D341Med (cell line): ENCODE results near the gene CHTF8.

Experiments
- DNase-seq: peaks from one replicate; pipeline ENCODE4 v3.0.0; 2012; ENCODE audit warnings: low spot score

The CHTF8 gene

DNA sequence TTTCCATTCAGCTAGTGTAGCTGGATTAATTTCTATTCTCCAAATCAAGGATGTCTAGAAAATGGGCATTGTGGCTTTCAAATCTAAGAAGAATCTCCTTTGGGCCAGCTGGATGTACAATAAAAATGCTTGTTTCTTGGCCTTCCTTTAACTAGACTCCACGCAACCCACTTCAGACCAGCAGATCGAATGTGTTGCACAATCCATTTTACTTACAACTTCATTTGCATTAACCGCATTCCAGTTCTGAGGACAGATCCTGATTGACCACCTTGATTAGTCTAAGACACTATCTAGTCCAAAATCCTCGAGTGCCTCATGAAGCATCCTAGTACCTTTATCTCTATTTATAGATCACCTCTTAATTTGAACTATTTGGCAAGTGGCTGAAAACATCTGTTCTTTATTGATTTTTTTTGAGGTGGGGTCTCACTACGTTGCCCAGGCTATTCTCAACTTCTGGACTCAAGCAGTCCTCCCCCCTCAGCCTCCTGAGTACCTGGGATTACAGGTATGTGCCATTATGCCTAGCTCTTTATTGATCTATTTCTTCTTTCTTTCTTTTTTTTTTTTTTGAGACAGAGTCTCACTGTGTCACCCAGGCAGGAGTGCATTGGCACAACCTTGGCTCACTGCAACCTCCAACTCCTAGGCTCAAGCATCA is 47.2 kb downstream of the CHTF8 start:
- DNase-seq: no peak

DNA sequence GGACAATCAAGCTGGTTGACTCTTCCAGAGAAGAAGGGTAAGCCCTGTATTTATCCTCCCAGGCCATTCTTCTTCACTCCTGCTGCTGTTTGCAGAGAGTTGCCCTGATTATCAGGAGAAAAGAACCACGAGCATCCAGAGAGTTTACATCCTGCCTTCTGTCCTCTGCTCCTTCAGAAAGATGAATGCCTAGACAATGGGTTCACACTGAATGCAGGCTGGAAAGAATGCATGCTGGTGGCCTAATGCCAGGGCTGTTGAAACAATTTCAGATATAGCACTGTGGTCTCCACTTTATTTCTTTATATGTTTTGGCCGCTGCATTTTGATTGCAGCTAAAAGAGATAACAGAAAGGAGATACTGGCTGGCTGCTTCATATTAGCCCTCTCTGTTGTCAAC is 48.1 kb downstream of the CHTF8 start:
- no peak for DNase-seq

DNA sequence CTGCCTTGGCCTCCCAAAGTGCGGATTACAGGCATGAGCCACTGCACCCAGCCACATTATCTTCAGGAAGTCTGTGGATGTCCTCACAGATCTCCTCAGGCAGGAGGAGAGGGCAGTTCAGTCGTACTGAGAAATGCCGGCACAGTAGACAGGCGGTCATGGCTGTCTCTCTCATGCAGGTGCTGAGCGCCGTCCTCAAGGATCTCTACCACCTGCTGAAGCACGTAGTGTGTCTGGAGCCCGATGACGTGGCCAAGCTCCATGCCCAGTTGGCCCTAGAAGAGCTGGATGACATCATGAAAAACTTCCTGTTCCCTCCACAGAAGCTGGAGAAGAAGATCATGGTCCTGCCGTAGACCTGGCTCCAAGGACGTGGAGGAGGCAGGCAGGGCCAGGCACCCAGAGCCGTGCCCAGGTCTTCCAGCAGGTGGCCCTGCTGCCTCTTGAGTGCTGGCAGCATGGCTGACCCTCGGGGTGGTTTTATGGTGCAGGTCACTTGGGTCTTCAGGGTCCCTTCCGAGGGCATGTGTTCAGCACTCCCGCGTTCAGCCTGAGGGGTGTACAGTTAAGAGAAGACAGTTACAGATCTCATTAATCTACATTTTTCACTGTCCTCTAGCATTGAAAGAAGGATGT is 49.0 kb downstream of the CHTF8 start:
- no peak for DNase-seq

DNA sequence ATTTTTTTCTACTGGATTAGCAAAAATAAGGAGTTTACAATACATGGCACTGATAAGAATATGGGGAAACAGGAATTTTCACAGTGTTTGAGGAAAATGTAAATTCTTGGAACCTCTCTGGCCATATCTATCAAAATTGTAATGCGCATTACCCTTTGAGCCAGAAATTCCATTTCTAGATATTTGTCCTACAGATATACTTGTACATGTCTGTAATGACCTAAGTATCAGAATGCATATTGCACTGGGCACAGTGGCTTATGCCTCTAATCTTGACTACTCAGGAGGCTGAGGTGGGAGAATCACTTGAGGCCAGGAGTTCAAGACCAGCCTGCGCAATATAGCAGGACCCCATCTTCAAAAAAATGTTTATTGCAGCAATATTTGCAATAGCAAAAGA is 52.7 kb downstream of the CHTF8 start:
- no peak for DNase-seq

DNA sequence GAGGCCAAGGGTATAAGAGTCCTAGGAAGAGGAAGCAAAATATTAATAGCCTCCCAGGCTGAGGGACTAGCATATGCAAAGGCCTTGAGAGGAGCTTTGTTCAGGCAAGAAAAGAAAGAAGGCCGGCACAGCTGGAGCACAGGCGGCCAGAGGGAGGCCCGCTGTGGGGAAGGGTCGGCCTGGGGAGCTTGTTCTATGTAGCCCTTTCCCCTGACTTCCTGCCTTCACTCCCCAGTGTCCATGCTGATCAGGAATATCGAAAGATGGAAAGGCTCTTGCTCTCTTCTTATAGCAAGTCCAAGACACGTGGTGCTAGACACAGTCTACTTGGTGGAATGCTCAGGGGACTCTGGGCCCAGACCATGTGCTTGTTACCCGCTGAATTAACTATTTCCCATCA is 54.3 kb downstream of the CHTF8 start:
- DNase-seq: no peak

DNA sequence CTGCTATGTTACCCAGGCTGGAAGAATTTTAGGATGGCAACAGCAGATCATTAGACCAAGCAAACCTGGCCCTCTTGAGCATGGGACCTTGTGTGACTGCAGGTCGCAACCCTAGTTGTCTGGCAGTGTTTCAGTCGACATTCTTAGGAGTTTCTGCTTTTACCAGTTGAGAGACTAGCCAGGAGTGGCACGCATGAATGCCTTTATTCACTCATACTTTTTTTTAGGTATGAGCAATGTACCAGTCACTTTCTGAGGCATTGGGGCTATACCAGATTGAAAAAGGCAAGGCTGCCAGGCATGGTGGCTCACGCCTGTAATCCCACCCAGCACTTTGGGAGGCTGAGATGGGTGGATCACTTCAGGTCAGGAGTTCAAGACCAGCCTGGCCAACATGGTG is 55.1 kb downstream of the CHTF8 start:
- no peak for DNase-seq

DNA sequence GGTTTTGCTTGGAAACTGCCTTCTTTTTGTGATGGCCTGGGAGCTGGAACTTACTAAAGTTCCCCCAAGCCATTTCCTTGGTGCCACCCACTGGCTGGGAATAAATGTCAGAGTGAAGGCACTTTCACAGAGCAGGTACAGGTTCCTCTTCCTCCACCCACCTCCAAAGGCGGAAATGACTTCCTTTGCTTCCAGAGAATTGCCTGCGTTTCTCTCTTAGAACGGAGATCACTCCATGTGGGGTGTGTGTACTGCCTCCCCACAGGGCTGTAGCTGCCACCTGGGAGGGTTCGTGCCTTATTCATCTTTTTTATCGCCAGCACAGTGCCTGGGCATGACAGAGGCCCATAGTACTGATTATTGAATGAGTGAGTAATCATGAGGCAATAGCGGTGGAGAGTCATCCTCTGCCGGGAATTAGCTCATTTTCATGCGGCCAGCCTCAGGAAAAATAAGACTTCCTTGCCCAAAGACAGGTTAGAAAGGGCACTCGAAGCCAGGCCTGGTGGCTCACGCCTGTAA is 59.1 kb downstream of the CHTF8 start:
- no peak for DNase-seq

DNA sequence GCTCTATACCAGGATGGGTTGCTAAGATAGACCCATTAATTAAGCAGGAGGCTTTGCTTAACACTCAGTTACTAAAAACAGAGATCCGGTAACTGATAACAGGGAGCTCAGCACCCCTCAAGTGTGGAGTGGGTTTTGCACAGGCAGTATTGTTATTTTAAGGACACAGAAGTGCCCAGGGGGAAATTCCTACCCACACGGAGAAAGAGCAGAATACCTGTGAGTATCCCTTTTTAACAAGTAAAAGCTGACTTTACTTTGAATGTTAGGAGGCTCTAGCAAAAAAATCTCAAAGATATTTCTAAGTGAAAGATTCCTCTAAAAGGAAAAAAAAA is 59.8 kb downstream of the CHTF8 start:
- DNase-seq: no peak

DNA sequence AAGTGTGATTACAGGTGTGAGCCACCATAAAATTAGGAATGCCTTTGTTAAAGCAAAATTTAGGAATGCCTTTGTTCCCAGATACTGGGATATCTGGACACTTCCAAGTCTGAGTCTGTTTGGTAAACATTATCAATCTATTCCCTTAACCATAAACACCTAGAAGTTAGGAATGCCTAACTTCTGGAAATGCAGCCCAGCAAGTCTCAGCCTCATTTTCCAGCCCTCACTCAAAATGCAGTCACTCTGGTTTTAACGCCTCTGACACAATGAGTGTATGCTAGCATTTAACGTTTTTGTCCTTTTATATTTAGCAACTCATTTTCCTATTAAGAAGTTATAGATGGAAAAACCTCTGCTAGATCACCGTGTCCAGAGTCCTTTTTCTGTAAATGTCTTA is 61.4 kb downstream of the CHTF8 start:
- DNase-seq: no peak

DNA sequence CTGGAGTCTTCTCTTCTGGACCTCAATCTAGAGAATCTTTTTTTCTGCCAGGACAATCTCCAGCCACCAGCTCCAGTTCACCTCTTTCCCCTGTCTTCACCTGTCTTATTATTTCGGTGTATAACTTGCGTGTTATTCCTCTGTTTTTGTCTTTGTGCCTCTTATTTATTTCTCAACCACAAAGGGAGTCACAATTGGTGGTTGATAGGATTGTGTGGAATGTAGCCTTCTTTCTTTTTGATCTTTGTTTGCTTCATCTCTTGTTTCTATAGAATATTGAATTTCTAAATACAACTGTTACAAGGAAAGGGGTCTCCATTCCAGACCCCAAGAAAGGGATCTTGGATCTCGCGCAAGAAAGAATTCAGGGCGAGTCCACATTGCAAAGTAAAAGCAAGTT is 62.9 kb downstream of the CHTF8 start:
- DNase-seq: no peak
